Gastroesophageal sphincter (tissue), 4 donors: ENCODE results near the gene ACOT4. TPM values are rescaled to one million over a fixed set of nuclear protein-coding genes. Genes with fewer than 3 reads are reported as not detected.
"Not testable (repeated sequence)": the region's sequence is repeated elsewhere in the genome, so short reads cannot be mapped to it uniquely, and the experiment has no call there.

Experiments
- ATAC-seq: fragments of 150-250 bp; one replicate; pipeline ENCODE4 v1.9.1; 2016; ENCODE audit warnings: mild to moderate bottlenecking, moderate library complexity
- H3K27ac ChIP-seq, 4 donors: fragments of 200-600 bp; sonication (generic) in 3 of 4; 1 replicate in 3 of 4; 2 replicates in 1 of 4; pipeline ENCODE4 v1.5.1; 2016 to 2019
- H3K27me3 ChIP-seq: fragments of 200-600 bp; sonication (generic); one replicate; pipeline ENCODE4 v1.5.1; 2019
- H3K36me3 ChIP-seq, 2 donors: fragments of 200-600 bp; sonication (generic); one replicate each; pipeline ENCODE4 v1.5.1; 2019; ENCODE audit warnings: control low read depth in 1 of 2
- H3K4me1 ChIP-seq, 3 donors: fragments of 200-600 bp; sonication (generic); 1 replicate in 2 of 3; 2 replicates in 1 of 3; pipeline ENCODE4 v1.5.1; 2016 to 2019; ENCODE audit warnings: control low read depth in 2 of 3
- H3K4me3 ChIP-seq, 2 donors: fragments of 200-600 bp; sonication (generic); one replicate each; pipeline ENCODE4 v1.5.1; 2019; ENCODE audit warnings: mild to moderate bottlenecking in 1 of 2, moderate library complexity in 1 of 2
- H3K9me3 ChIP-seq, 3 donors: fragments of 200-600 bp; sonication (generic); one replicate each; pipeline ENCODE4 v1.5.1; 2017 to 2019; ENCODE audit warnings: control low read depth in 2 of 3
- CTCF ChIP-seq, 4 experiments: fragments of 200-600 bp in 2 of 4; fragments of 450-650 bp in 2 of 4; sonication (generic) in 1 of 4; IDR thresholded peaks; one replicate each; pipeline ENCODE4 v1.5.1; 2017 to 2019; ENCODE audit warnings: antibody characterized with exemption in 4 of 4, mild to moderate bottlenecking in 2 of 4, moderate library complexity in 2 of 4
- EP300 ChIP-seq: sonication (generic); formaldehyde crosslinking; IDR thresholded peaks from one replicate; pipeline ENCODE4 v1.6.1; 2017; ENCODE audit warnings: antibody characterized with exemption, mild to moderate bottlenecking
- POLR2A ChIP-seq, 2 donors: fragments of 450-650 bp; IDR thresholded peaks; one replicate each; pipeline ENCODE4 v1.6.1; 2017; ENCODE audit warnings: antibody characterized with exemption in 2 of 2, mild to moderate bottlenecking in 2 of 2, moderate library complexity in 1 of 2
- POLR2AphosphoS5 ChIP-seq: sonication (generic); formaldehyde crosslinking; IDR thresholded peaks from one replicate; pipeline ENCODE4 v1.6.1; 2017; ENCODE audit warnings: antibody characterized with exemption
- WGBS, 2 donors: methylation state at CpG; one replicate each; pipeline ENCODE4 v1.1.5; 2018; ENCODE audit warnings: low coverage in 1 of 2; 5-methylcytosine and 5-hydroxymethylcytosine counted together
- total RNA-seq, 4 donors: library from RNA; depleted of rRNA; stranded (reverse); fragments of >200 nt; gene quantifications; one replicate each; pipeline ENCODE4 v1.1.0, GENCODE V29; 2016

ACOT4 gene
- total RNA-seq, 4 donors from 2014 or later = 0.31 to 0.50 TPM; not detected in 2

- peak overlapping the region in 1 of 4 donors; percentile 96 for H3K27ac ChIP-seq
- H3K27me3 ChIP-seq, H3K36me3 ChIP-seq, H3K9me3 ChIP-seq: not testable (repeated sequence)
- peak overlapping the region; percentile 12 to 61 for H3K4me3 ChIP-seq
- ATAC-seq = peak; percentile 54
- peak; percentile 41 to 76 (median 56) for TF ChIP-seq CTCF (IDR thresholded peaks at IDR 0.05)
- 0 to 24% methylated on average over 1 to 6 of the region's 8 CpGs for WGBS, 2 donors
- H3K4me1 ChIP-seq = peaks cover 0 to 14% (median 11%) of the 10 kb centered on the region in 3 donors
These were observed 20.8 kb upstream of the ACOT4 start for GRCh38 chr14:73570913-73571312.

- not testable (repeated sequence) for H3K9me3 ChIP-seq, H3K27me3 ChIP-seq, H3K4me1 ChIP-seq, H3K4me3 ChIP-seq, H3K27ac ChIP-seq, ATAC-seq
- 56 to 69% methylated on average over 4 to 5 of the region's 5 CpGs for whole genome bisulfite sequencing, 2 donors
- H3K36me3 ChIP-seq = peaks cover 0 to 17% of the 10 kb centered on the region in 2 donors
These were observed 18.6 kb upstream of the ACOT4 start for GRCh38 chr14:73573034-73573433.

GRCh38 chr14:73573740-73574139 lies 17.9 kb upstream of the ACOT4 start:
- WGBS, 2 donors = 83 to 90% methylated on average over 2 to 4 of the region's 4 CpGs
- not testable (repeated sequence) for H3K4me1 ChIP-seq, H3K9me3 ChIP-seq, H3K27ac ChIP-seq, ATAC-seq, H3K27me3 ChIP-seq, H3K4me3 ChIP-seq
- peaks cover 0 to 21% of the 10 kb centered on the region in 2 donors for H3K36me3 ChIP-seq

DNA sequence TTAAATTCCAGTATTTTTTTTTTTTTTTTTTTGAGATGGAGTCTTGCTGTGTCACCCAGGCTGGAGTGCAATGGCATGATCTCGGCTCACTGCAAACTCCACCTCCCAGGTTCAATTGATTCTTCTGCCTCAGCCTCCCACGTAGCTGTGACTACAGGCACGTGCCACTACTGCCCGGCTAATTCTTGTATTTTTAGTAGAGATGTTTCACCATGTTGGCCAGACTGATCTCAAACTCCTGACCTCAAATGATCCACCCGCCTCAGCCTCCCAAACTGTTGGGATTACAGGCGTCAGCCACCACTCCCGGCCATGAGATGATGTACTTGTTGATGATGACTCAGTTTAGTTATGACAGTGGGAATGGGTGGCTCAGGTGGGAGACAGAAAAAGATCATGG lies 17.4 kb upstream of the ACOT4 start:
- not testable (repeated sequence) for ATAC-seq, H3K27me3 ChIP-seq, H3K9me3 ChIP-seq, H3K4me1 ChIP-seq, H3K27ac ChIP-seq, H3K4me3 ChIP-seq
- peaks cover 0 to 21% of the 10 kb centered on the region in 2 donors for H3K36me3 ChIP-seq
- WGBS, 2 donors = 82% methylated on average over 4 to 6 of the region's 7 CpGs

DNA sequence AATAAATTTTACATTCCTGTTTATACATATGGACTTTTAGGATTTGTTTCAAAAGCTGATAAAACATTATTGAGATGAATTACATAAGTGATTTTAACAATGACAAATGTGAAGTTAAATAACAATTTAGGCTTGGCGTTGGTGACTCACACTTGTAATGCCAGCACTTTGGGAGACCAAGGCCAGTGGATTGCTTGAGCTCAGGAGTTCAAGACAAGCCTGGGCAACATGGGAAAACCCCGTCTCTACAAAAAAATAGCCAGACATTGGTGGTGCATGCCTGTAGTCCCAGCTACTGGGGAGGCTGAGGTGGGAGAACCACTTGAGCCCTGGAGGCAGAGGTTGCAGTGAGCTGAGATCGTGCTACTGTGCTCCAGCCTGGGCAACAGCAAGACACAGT lies 15.3 kb upstream of the ACOT4 start:
- TF ChIP-seq POLR2A (IDR thresholded peaks at IDR 0.05) = no peak
- no peak for TF ChIP-seq CTCF (IDR thresholded peaks at IDR 0.05)
- no peak for TF ChIP-seq POLR2AphosphoS5
- no peak for TF ChIP-seq EP300
- H3K27ac ChIP-seq = no peak overlapping the region
- no peaks in the 10 kb centered on the region for H3K27me3 ChIP-seq
- no peak overlapping the region for H3K4me3 ChIP-seq
- no peaks in the 10 kb centered on the region for H3K9me3 ChIP-seq
- ATAC-seq = no peak
- peaks cover 0 to 21% of the 10 kb centered on the region in 2 donors for H3K36me3 ChIP-seq
- 25 to 64% methylated on average over 1 to 3 of the region's 3 CpGs for WGBS, 2 donors
- H3K4me1 ChIP-seq = no peaks in the 10 kb centered on the region

DNA sequence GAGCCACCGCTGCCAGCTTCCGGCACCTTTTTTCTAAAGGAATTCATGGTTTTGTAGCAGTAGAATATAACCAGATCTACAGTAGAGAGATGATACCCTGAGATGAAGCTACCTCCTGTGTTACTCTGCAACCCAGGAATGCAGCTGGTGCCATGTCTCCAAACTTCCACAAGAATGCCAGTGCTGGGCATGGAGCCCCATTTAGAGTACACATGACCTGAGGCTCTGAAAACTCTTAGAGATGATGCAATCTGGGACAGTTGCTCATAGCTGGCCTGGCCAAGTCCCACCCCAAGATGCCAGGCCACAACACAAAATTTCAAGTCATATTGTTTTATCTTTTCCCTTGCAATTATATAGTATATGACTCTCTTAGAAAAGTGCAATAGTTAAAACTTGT lies 14.5 kb upstream of the ACOT4 start:
- peak; percentile 82 for ATAC-seq
- H3K4me1 ChIP-seq, H3K4me3 ChIP-seq, H3K27ac ChIP-seq, H3K27me3 ChIP-seq, H3K9me3 ChIP-seq: not testable (repeated sequence)
- H3K36me3 ChIP-seq = peaks cover 0 to 21% of the 10 kb centered on the region in 2 donors
- no CpG with 5 or more reads among the region's 2 CpGs for WGBS, 2 donors

DNA sequence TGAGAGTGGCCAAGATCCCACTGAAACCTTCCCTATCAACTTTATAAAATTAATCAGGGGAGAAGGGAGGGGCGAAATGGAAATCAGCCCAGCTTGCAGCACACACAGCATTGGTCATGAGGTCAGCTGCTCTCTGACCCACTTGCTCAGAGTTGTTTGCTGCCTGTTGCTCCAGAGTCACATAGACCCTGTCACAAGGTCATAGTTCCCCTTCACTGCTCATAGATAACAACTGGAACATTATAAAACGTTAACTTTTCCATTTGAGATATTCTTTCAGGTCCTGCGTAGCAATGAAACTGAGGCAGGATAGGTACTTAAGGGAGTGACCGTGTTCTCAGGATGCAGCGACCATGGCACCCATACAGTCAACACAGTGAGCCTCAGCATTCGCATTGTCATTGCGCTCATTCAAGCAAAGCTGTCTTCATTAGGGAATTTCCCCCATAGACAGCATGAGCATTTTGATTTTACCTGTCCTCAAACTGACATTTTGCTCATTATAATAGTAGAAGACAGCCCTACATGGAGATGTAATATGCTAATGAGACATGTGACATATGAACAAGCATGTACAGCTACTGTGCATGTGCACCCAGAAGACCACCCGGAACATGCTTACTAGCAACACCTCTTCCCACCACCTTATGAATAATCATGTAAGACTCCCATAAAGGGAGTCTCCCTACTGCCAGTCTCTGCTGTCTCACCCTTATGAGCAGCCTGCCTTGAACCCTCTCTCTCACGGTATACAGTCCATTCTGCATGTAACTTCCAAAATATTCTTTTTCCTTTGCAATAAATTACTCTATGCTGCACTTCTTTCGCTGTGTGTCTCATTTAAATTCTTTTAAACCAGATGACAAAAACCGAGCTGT lies 9.3 kb upstream of the ACOT4 start:
- not testable (repeated sequence) for H3K4me1 ChIP-seq, ATAC-seq, H3K4me3 ChIP-seq, H3K9me3 ChIP-seq, H3K27me3 ChIP-seq, H3K36me3 ChIP-seq, H3K27ac ChIP-seq
- 73 to 80% methylated on average over 5 to 6 of the region's 11 CpGs for WGBS, 2 donors
